ENCODE results near the gene GRIN2A.

DNA sequence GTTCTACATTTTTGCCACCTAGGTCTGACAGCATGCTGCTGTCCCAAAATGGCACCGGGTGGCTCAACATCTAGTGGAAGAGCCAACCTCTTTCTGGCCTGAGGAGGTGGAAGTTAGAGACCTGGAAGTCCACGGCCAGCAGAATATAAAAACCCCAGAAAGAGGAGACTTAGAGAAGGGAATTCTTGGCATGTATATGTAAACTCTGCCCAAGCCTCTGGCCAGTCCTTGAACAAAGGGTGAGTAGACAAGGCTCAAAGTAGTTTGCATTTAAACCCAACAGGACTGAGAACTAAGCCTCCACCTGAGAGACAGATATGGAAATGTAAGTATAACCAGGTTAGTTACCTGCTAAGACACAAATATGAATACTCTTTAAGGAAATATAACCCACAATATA lies 210.3 kb downstream of the GRIN2A start:
- no peak for TF ChIP-seq SNAI2 (CRISPR knock-in tag; IDR thresholded peaks at IDR 0.05)
- TF ChIP-seq, protein P1, sequence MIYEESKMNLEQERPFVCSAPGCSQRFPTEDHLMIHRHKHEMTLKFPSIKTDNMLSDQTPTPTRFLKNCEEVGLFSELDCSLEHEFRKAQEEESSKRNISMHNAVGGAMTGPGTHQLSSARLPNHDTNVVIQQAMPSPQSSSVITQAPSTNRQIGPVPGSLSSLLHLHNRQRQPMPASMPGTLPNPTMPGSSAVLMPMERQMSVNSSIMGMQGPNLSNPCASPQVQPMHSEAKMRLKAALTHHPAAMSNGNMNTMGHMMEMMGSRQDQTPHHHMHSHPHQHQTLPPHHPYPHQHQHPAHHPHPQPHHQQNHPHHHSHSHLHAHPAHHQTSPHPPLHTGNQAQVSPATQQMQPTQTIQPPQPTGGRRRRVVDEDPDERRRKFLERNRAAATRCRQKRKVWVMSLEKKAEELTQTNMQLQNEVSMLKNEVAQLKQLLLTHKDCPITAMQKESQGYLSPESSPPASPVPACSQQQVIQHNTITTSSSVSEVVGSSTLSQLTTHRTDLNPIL (CRISPR knock-in tag; IDR thresholded peaks at IDR 0.05; ENCODE audit: low read depth), result no peak

Measured in SK-N-SH treated with all-trans-retinoic acid at 6 μM for 48 hours (cell line).